Activated CD8-positive, alpha-beta memory T cell treated with anti-CD3 and anti-CD28 coated beads, Interleukin-2, amount 50 U/mL, for 1 hour (primary cell): ENCODE results near the gene SNRPB2.

ENCODE experiments used
- DNase-seq: peaks from one replicate; pipeline ENCODE4 v3.0.0-alpha.2; 2020; ENCODE audit errors: extremely low read depth

The SNRPB2 gene

DNA sequence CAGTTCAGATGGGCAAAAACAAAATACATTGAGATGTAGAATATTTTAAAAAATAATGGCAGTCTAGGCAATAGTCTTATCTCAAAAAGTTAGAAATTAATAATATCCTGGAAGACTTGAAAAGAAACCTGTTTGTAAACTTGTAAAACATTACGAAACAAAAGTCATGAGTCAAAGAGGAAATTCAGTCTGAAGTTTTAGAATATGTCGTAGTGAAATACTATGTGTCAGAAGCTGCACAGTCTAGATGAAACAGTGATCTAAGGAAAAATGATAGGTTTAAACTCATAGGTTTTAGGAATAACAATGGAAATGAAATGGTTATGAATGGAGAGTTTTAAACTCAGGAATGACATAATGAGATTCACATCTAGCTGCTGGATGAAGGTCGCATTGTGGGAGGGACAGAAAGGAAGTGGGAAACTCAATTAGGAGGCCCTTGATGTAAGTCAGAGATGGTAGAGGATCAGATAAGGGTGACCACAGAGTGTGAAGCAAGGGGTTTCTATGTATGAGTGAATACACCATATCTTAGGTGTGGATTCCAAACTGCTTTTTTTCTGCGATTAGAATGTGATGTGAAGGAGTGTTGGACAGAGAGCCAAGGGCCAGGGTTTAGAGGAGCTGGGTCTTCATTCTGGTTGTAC is 2.8 kb downstream of the SNRPB2 start:
- no peak for DNase-seq

DNA sequence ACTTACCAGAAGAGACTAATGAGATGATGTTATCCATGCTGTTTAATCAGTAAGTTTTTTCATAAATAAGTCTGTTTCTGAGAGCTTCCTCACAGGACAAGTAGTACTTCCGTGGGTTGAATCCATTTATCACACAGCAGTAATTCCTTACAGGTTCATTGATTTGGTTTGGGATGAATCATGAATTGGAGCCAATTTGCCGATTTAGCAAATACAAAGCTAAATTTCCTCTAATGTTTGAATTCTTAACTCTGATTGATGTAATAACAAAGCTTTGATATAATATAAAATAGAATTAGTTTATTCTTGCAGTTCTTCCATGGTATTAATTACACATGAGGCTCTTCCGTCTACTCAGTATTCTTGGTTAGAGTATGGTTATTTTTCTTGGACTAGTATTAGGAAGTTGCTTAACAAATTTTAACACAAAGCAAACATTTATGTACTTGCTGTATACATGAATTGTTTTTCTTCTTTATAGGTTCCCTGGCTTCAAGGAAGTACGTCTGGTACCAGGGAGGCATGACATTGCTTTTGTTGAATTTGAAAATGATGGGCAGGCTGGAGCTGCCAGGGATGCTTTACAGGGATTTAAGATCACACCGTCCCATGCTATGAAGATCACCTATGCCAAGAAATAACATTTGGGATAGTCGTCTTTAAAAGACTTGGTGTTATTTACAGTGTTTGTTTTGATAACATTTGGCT is 10.7 kb downstream of the SNRPB2 start:
- DNase-seq: no peak

DNA sequence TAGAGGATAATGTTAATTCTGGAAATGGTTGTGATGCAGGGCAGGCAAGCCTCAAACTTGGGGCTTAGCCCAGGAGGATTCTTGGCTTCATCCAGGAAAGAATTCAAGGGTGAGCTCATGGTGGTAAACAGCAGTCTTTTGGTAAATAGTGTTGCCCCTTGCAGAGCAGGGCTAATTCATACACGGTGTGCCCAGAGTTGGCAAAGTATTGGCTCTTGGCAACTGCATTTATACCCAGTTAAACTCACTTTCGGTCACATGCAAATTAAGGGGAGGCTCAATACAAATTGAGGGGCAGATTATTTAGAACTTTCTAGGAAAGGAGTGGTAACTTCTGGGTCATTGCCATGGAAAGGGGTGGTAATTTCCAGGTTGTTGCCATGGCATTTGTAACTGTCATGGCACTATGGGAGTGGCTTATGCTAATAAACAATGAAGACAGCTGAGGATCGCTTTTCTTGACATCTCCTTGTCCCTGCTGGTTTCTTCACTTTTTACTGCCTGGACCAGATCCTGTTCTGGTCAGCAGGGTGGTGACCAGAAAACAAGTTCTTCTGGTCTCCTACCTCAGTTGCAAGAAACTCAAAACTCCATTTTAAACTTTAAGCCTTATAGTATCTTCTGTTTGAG is 14.5 kb downstream of the SNRPB2 start:
- no peak for DNase-seq

DNA sequence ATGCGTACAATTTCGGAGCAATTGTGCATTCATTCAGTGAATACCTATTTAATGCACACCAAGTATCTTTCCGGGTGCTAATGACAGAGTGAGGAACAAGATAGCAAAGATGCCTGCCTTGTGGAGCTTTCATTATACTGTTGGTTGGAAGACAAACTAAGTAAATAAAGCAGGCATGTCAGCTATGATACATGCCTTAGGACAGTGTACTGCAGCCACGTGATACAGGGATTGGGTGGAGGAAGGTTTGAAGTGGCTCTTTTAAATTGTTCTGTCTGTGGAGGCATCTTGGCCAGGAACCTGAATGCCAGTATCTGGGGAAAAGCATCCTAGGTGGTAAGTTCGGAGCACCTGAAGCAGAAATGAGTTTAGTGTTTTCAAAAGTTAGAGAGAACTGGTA is 15.4 kb downstream of the SNRPB2 start:
- no peak for DNase-seq

DNA sequence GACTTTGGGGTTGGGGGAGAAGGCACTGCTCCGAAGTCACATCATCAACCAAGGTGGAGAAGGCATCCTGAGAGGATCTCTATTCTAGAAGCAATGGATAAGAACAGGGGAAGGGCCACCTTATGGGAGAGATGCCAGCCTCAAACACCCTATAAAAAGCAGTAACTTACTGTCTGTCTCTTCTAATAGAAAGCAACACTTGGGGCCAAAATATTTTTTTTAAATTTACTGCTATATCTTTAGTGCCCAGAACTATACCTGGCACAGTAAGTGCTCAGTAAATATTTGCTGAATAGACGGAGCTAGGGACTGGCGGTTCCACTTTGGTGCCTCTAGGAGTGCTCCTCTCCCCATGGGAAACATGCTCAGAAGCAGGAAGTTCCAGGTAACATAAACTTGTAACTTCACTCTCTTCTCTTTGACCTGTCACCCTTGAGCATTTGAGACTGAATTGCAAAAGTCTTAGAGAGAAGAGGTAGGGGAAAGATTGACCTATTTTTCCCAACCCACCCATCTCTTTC is 17.5 kb downstream of the SNRPB2 start:
- DNase-seq: no peak

DNA sequence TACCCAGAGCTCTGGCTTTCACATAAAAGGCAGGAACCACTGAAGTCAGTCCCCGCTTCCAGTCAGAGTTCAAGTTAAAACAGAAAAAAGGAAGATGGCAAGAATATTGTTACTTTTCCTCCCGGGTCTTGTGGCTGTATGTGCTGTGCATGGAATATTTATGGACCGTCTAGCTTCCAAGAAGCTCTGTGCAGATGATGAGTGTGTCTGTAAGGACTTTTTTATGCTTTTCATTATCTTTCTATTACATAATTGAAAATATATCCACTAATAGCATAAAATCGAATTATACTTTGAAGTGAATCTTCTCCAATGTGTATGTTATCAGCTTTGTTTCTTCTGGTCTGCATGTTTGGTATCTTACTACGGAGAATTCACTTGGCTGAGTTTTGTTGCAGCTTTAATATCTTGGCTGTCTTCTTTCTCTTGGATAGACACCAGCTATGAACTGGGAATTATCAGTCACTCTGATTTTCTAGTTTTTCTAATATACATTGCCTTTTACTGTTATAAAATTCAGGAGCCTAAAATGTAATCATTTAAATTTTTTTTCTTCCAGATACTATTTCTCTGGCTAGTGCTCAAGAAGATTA is 18.6 kb downstream of the SNRPB2 start, which contains the start of gene OTOR:
Gene OTOR (plus strand): TSS at position 51 of the 593 bp plus-strand sequence. CDS start 44 bp downstream, at position 95.
- DNase-seq: no peak

DNA sequence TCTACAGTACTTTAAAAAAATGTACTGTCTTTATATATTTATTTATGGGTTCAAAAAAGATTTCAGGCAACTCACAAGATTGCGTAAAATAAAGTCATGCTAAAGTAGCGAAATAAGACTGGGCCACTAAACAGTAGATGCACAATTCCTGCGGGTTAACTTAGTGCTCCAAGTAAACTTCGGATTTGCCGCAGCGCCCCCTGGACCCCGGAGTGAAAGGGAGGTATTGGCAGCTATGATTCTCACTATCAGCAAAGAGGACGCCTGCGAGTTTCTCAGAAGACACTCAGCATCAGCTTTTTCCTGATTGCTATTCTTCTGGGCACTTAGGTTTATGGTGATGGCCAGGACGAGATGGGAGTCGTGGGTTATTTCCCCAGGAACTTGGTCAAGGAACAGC is 19.7 kb downstream of the SNRPB2 start:
- no peak for DNase-seq

DNA sequence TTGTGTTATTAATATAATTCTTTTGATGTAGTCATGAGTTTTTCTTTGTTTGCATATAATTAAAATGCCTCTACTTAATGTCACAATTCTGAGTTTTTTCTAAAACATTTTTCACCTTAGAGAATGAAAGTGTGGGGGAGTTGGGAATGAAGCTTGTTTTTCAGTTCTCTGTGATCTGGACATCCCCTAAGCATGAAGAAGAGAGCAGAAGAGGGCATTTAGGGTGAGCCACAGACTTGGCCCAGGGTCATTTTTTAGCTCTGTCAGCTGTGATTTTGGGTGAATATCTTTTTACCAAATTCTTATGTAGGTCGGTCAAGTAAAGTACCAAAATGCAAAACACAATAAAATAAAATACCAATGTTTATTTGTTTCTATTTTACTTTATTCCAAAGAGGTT is 22.3 kb downstream of the SNRPB2 start:
- DNase-seq: no peak

DNA sequence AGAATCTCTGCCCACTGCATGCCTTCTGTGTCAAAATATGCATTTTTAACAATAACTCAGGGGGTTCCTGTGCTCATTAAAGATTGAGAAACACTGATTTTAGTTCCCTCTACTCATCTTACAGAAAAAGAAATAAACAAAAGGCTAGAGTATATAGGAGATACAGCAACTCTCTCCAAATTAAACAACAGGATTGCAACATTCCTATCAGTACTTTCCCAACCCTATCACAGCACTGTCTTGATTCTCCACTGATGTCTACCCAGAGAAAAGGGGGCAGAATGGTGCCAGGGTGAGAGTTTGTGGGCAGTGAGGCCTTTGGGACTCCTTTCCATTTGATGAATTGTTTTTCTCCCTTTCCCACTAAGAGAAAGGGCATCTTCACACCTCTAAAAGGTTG is 23.1 kb downstream of the SNRPB2 start:
- no peak for DNase-seq

DNA sequence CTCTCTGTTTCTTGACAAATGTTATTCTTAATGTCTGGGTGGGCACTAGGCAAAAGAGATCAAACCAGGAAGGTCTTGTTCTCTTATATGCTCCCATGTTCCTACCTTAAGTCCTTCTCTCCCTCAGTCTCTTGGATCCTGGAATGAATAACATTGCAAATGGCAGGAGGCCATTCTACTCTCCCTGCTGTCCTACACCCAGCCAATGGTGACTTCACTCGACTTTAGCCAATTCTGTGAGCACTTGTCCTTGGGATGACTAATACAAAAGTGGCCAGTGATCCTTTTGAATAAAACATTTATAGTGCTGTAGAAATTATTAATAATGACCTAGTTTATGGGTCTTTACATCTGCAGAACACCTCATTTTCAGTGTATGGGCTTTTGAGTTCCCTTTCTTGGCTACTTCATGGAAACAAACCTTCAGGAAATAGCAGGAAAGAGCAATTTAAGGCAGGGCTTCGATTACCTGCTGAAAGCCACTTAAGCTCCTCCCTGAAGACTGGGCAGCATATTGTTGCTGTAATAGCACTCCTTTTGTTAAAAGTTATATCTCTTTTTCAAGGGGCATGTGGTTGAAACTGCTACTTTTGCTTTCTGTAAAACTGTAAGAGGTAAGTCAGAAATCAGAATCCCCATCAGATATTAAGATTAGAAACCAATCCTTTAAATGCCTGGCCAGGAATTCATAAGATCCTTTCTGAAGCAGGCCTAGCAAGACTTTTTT is 28.8 kb downstream of the SNRPB2 start:
- DNase-seq: no peak

DNA sequence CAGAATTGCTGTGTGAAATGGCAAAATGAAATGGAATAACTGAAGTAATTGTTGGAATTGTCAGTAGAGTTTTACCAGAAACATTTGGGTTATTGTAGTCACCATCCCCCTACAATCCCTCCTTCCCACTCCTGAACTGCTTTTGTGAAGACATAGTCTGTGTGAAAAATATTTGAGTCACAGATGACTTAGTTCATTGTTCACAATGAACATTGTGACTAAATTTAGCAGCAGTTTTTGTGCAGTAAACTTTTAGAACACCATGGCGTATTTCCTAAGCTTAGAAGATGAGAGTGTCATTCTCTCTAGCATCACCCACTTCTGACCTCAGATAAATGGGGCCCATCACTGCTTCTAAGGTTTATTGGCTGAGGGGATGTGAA is 29.3 kb downstream of the SNRPB2 start:
- DNase-seq: no peak

DNA sequence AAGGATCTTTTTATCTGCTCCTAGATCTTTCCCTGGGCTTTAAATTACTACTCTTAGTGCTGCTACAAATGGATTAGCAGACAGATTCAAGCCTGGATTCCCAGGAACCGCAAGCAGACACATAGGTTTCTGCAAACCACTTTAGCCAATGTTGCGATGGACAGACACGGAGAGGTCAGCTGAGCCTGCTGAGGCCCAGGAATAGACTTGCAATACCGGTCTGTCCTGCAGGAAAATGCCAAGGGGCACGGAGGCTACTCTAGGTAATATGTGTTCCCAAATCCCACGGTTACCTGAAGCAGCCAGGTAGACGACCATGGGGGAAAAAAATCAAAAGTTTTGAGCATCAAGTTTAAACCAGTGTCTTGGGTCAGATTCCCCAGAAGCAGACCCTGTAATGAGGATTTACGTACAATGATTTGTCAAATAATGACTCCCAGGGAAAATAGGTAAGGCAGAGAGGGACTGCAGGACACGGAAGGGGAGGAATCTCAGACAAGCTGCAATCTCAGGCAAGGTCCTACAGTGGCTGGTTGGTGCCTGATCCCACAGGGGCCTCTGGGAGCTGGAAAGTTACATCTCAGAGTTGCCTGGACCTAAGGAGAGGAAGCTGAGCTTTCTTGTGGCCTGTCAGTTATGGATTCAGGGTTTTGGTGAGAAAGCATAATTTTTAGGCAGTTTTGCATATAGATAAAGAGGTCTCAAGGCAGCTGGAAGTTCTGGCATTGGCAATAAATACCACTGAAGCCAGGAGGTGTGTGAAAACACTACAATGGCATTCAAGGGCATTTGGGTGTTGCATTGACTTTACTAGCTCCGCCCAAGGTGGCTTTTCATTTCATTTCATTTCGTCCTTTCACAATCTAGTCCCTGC is 30.8 kb downstream of the SNRPB2 start:
- no peak for DNase-seq

DNA sequence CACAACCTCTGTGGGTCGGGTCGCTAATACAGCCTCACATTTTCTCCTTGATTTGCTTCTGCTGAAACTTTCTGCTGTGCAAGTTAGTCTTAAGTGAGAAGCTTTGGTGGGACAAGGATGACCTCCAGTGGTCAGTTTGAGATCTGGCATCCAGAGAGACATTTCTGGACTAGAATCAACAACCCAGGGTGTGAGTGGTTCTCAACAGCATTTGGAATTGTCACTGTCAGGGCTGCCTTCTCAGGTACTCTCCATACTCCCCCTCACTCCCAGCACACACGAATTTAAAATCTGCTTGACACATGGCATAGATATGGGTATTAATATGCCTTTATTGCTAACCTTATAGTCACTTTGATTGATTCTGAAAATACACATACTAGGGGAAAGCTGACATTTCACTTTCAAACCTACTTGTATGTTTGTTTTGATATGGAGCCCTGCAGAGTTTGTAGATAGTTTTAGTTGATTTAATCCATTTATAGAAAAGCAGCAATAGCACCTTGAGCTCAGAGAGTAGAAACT is 31.5 kb downstream of the SNRPB2 start:
- peak; percentile 5 for DNase-seq

DNA sequence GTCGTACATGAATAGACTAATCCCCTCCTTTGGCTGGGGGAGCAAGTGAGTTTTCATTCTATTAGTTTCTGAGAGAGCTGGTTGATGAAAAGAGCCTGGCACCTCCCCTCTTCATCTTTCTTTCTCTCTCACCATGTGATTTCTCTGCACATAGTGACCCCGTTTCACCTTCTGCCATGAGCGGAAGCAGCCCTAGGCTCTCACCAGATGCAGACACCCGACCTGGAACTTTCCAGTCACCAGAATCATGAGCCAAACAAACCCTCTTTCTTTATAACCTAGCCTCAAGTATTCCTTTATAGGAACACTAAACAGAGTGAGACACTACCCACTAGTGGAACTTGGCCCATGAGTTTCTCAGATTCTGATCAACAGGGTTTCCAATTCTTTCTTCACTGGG is 34.7 kb downstream of the SNRPB2 start:
- no peak for DNase-seq

DNA sequence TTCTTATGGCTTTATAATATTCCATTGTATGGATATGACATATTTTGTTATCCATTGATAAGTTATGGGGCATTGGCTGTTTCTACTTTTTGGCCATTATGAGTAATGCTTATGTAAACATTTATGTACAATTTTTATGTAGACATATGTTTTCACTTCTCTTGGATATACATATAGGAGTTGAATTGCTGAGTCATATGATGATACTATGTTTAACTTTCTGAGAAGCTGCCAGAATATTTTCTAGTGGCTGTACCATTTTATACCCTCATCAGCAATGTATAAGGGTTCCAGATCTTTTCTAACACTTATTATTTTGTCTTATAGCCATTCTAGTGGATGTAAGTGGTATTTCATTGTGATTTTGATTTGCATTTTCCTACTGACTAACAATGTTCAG is 41.4 kb downstream of the SNRPB2 start:
- no peak for DNase-seq

DNA sequence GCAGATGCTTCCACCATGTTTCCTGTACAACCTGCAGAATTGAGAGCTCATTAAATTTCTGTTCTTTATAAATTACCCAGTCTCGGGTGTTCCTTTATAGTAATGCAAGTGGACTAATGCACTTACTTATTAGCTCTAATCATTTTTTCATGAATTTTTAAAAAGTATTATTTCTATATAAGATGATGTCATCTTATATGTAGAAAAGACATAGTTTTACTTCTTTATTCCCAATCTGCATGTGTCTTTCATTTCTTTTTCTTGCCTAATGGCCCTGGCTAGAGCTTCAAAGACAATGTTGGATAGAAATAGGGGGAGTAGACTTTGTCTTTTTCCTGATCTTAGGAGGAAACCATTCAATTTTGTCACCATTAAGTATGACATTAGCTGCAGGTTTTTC is 46.1 kb downstream of the SNRPB2 start:
- no peak for DNase-seq

DNA sequence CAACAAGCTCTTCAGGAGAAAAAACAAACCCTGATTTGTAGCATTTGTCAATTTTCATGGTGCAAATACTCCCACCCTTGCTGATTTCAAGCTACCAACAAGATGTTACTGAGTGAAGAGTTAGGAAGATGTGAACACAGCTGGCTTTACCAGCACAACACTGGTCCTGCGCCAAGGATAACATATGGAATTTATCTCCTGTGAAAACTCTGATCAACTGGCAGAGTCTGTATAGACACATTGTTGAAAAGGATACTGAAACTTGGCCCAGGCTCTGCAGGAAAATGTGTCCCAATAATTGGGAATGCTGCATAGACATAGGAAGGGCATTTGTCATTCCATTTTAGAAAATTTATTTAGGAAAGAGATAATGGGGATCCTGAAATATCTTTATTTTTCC is 47.3 kb downstream of the SNRPB2 start:
- DNase-seq: no peak

DNA sequence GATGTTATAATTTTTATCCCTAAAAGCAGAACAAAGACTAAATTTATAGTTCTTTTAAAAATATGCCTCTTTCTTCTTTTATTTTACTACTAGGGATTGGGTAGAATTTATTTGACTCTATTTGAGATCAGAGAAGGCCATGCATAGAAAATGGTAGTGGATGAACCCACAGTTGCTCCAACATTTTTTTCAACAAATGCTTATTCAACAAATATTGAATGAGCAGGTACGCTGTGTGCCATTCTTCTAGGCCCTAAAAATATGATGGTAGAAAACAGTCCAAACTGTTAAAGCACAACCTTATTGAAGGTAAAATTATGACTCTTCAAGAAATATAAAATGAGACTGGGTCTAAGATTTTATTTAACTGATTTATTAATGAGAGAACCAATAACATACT is 48.3 kb downstream of the SNRPB2 start:
- DNase-seq: no peak

DNA sequence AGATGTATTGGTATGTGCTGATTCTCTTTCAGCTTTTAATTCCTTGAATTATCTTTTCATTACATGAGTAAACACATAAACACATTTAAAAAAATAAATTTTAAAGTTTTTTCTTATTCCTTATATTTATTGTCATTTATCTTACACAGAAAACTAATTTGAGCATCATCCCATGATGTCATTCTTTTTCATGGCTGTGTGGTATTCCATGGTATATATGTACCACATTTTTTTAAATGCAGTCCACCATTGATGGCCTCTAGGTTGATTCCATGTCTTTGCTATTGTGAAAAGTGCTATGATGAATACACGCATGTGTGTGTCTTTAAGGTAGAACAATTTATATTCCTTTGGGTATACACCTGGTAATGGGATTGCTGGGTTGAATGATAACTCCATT is 51.7 kb downstream of the SNRPB2 start:
- no peak for DNase-seq

DNA sequence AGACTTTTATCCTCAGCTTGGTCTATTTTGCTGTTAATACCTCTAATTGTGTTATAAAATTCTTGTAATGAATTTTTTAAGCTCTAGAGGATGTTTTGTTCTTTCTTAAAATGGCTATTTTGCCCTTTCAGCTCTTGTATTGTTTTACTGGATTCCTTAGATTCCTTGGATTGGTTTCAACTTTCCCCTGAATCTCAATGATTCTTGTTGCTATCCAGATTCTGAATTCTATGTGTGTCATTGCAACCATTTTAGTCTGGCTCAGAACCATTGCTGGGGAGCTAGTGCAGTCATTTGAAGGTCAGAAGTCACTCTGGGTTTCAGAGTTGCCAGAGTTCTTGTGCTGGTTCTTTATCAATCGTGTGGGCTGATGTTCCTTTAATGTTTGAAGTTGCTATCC is 55.4 kb downstream of the SNRPB2 start:
- DNase-seq: no peak
